Measurements from ENCODE around the gene ROR1.

Gene ROR1

GRCh38 chr1:64228167-64228957 is 454.5 kb downstream of the ROR1 start:
- no peak for TF ChIP-seq CTCF (IDR thresholded peaks at IDR 0.05; ENCODE audit: insufficient read depth, low read depth, low read length, missing control alignments)
- DNase-seq (ENCODE audit: low read depth): no peak
- H3K4me3 ChIP-seq (ENCODE audit: low read length): no peak overlapping the region

- no peak for DNase-seq (ENCODE audit: low read depth)
- no peak for TF ChIP-seq CTCF (IDR thresholded peaks at IDR 0.05; ENCODE audit: insufficient read depth, low read depth, low read length, missing control alignments)
- no peak overlapping the region for H3K4me3 ChIP-seq (ENCODE audit: low read length)
Observed at GRCh38 chr1:64229307-64229706, 455.5 kb downstream of the ROR1 start.

Measured in epithelial cell of esophagus (primary cell).